NK-92 (cell line): ENCODE measurements around the gene DIP2B.
"Not testable (repeated sequence)": the region's sequence is repeated elsewhere in the genome, so short reads cannot be mapped to it uniquely, and the experiment has no call there.

Source experiments
- DNase-seq: peaks from one replicate; lab custom pipeline; 2025; ENCODE audit not compliant: unreplicated experiment; lab: John Stamatoyannopoulos, UW

Gene DIP2B

DNA sequence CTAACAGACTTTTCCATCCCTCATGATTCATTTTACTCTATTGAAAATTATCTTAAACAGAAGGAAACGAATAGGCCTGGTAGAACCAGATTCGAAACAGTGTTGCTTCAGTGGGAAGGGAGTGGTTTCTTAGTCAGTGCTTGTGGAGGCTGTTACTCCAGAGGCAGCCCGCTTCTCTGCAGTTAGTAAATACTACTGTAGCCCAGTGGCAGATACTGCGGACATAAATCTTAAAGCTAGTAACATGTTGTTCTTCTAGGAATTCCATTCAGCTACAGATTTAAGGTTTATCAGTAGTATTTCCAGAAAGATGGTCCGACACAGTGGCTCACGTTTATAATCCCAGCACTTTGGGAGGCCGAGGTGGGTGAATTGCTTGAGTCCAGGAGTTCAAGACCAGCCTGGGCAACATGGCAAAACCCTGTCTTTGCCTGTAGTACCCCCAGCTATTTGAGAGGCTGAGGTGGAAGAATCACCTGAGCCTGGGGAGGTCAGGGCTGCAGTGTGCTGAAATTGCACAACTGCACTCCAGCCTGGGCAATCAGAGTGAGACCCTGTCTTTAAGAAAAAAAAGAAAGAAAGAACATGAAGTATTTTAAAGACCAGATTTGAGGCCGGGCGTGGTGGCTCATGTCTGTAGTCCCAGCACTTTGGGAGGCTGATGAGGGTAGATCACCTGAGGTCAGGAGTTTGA lies 45.9 kb downstream of the DIP2B start:
- no peak for DNase-seq

- no peak for DNase-seq
Observed at GRCh38 chr12:50551866-50552265, 47.1 kb downstream of the DIP2B start.

DNA sequence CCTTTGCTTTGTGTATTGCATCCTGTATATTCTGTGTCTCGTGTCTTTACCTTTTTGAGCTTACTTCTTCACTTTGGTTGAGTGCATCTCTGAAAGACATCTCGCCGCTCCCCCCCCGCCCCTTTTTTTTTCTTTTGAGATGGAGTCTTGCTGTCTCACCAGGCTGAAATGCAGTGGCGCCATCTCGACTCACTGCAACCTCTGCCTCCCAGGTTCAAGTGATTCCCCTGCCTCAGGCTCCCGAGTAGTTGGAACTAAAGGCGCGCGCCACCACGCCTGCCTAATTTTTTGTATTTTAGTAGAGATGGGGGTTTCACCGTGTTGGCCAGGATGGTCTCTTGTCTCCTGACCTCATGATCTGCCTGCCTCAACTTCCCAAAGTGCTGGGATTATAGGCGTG lies 49.9 kb downstream of the DIP2B start:
- no peak for DNase-seq

GRCh38 chr12:50555471-50555885 lies 50.7 kb downstream of the DIP2B start:
- DNase-seq = no peak

- no peak for DNase-seq
Observed at GRCh38 chr12:50556273-50556672, 51.5 kb downstream of the DIP2B start.

- not testable (repeated sequence) for DNase-seq
Observed at GRCh38 chr12:50556796-50557195, 52.0 kb downstream of the DIP2B start.

- DNase-seq = no peak
Observed at GRCh38 chr12:50557421-50557820, 52.6 kb downstream of the DIP2B start.

DNA sequence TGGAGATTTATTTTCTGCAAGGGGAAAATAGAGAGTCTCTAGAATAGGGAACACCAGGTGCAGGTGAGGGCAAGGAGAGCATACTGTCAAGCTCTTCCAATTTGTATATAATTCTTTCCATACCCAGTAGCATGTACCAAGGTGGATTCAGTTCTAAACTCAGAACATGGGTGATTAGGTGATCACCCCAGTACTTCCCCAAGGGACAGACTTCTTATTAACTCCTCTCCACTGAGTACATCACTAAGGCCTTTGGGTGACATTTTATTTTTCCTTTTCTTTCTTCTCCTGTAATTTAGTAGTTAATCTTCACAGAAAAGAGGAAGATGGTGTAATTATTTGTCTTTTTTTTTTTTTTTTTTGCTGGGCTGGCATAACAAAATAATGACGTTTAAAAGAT lies 54.2 kb downstream of the DIP2B start:
- DNase-seq = no peak

DNA sequence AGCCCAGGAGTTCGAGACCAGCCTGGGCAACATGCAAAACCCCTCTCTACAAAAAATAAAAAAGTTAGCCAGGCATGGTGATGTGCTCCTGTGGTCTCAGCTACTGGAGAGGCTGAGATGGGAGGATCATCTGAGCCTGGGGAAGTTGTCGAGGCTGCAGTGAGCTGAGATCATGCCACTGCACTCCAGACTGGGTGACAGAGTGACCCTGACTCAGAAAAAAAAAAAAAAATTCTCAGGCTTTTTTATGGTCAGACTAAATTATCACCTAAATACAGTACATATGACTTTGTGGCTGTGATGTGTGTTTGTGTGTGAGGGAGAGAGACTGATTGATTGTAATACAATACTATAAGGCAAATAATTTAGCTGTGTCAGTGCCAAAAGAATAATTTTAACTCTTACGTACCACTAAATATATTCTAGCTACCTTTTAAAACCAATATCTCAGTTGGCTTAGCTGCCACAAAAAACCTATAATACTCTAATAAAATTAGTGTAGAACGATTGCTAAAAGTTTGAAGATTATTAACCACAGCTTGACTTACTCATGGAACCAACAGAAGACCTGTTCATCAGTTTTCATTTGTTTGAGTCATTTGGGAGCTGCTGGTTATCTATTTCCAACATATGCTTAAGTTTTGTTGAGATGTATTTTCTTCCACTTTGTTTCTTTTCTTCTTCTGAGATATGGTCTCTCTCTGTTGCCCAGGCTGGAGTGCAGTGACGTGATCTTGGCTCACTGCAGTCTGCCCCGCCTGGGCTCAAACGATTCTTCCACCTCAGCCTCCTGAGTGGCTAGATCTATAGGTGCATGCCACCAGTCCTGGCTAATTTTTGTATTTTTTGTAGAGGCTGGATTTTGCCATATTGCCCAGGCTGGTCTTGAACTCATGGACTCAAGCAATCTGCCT lies 58.0 kb downstream of the DIP2B start:
- DNase-seq = no peak

GRCh38 chr12:50563434-50563787 lies 58.6 kb downstream of the DIP2B start:
- no peak for DNase-seq

DNA sequence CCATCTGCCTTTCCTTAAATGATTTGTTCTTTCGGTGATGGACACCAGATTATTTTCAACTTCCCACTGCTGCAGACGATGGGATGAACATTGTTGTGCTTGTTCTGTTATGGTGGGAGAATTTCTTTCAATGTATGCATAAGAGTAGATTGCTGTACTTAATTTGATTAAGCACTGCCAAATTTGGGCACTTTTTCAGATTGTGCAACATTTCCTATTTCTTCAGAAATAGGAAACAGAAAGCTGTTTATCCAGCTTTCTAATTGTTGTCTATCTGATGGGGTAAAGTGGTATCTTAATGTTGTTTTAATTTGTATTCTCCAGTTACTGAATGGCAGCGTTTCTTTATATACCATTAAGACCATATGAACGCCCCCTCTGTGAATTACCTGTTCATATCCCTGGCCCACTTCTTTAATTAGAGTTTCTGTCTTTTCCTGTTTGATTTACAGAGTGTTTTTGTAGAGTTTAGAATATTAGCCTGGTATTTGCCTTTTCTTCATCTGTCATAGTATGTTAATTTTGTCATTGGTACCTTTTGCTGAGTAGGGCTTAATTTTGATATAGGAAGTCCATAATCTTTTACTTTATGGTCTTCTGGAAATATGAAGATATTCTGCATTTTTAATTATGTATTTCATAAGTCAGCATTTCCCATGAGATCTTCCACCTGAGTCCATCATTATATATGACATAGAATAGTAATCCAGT lies 59.6 kb downstream of the DIP2B start:
- no peak for DNase-seq

- no peak for DNase-seq
Observed at GRCh38 chr12:50564948-50565297, 60.1 kb downstream of the DIP2B start.

DNA sequence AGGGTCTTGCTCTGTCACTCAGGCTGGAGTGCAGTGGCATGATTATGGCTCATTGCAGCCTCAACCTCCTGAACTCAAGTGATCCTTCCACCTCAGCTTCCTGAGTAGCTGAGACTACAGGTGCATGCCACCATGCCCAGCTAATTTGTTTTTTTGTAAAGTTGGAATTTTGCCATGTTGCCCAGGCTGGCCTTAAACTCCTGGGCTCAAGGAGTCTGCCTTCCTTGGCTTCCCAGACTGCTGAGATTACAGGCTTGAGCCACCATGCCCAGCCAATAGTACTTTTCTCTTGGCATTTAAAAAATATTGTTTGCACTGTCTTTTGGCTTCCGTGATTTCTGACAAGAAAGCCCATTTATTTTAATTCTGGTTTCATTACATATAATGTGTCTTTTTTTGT lies 61.3 kb downstream of the DIP2B start:
- DNase-seq = no peak

DNA sequence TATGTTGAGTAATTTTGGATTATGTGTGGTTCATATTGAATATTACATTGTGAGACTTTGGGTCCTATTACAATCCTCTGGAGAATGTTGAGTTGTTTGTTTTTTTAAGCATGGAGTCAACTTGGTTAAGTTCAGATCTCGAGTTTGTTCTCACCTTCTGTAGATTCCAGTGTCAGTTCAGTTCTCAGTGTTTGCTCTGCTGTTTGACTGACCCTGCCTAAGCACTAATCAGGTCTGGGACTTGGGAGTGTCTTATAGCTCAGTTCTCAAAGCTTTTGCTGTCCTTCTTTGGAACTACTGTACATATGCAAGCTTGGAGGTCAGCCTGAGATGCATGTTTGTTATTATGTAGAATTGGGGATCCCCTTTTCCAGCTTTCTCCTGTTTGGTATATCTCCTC lies 63.1 kb downstream of the DIP2B start:
- DNase-seq = no peak

DNA sequence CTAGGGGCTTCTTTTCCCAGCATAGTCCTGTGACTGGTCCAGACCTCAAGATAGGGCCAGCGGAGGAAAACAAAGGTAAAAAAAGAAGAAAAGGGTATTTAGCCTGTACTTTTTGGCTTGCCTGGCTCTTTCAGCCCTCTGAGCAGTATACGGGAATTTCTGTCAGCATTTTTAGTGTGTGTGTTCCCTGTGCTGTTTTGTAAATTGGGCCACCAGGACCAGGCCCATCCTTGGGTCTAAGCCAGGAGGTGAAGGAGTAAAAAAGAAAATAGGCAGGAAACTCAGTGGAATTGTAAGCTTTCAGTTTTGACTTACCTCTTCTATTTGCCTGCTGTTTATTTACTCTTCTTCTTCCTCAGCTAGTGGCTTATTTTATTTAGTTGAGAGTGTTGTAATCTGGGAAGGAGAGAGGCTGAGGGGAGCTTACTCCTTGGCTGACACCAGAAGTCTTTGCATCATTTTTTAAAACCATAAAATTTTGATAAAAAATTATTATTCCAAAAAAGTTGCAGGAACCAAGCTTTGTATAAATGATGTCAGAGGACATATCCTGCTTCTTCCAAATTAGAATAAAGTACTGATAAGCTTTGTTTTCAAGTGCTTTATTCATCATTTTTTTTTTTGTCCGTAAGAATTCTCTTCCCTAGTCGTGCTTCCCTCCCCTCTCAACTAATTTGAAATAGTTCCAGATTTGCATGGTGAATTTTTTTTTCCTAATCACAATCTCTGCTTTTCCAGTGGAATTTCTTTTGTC lies 63.7 kb downstream of the DIP2B start:
- DNase-seq = no peak

DNA sequence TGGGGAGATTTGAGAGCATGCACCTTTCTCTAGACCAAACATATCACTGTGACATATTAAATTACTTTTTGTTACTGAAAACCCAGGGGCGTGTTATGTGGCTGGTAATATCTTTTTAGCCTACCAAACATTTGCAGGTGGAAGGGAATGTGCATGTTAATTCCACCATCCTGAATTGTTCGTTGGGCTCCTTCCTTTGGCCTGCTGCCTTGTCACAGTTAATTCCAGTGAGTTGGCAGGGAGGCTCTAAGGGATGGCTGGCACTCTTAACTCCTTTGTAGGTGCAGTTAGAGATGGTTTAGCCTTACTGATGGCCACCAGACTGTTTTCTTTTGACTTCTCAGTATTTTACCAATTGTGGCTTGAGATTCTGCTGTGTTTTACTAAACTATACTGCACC lies 64.5 kb downstream of the DIP2B start:
- no peak for DNase-seq

GRCh38 chr12:50569876-50570275 lies 65.1 kb downstream of the DIP2B start:
- no peak for DNase-seq

DNA sequence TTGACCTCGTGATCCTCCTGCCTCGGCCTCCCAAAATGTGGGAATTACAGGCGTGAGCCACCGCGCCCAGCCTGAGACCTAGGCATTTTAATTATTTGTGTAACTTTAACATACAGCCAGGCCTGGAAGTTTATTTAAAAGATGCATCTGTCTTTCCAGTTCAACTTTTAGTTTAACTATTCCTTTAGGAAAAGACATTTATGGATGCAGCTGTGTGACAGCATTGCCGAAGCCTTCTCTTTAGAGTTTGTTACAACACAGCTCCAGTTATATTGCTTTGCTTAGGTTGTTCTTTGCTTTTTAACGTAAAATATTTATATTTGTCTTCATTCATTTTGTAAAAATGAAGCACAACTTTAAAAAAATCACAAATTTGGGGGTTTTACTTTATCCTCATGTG lies 67.0 kb downstream of the DIP2B start:
- DNase-seq = no peak

DNA sequence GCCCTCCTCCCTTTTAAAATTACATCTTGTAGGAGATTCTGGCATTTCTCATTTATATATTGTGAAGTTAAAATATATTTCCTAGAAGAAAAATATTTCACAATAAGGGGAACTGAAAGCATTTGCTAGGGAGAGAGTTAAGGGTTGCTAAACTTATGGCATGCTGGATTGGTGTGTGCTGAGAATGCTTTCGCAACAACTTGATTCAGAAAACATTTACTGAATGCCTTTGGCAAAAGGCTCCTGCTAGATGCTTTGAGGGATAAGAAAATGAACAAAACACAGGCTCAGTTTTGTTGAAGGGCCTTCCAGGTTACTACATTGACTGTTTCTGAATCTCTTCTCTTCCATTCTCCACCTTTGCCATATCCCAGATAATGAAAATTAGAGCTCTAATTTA lies 67.5 kb downstream of the DIP2B start:
- no peak for DNase-seq

- no peak for DNase-seq
Observed at GRCh38 chr12:50572760-50573159, 68.0 kb downstream of the DIP2B start.

DNA sequence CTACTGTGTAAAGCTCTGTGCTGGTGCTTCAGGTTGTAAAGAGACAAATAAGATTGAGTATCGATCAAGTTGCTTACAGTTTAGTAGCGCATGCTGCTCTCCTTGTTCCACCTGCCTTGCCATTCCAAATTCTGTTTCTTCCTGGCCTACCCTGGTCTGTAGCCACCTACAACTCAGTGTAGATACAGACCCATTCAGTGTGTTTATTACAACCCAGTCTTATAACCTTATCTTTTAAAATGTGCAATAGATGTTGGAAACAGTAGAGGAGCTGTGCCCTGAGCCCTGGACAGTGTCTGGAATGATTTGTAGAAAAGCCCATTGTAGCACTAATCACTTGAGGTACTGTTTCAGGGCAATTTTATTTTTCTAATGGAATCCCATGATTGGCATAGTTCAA lies 68.5 kb downstream of the DIP2B start:
- DNase-seq = no peak
